Activated gamma-delta T cell treated with anti-CD3 and anti-CD28 coated beads, Interleukin-2, amount 50 U/mL, for 16 hours (primary cell): ENCODE results near the gene CDC23.
"Not testable (repeated sequence)": the region's sequence is repeated elsewhere in the genome, so short reads cannot be mapped to it uniquely, and the experiment has no call there.

Experiments
- DNase-seq: peaks from one replicate; pipeline ENCODE4 v3.0.0-alpha.2; 2020; ENCODE audit warnings: low read depth

CDC23 gene

DNA sequence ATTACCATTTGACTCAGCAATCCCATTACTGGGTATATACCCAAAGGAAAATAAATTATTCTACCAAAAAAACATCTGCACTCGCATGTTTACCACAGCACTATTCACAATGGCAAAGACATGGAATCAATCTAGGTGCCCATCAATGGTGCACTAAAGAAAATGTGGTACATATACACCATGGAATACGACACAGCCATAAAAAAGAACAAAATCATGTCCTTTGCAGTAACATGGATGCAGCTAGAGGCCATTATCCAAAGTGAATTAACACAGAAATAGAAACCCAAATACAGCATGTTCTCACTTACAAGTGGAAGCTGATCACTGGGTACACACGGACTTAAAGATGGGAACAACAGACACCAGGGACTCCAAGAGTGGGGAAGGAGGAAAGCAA lies 2.1 kb downstream of the CDC23 start:
- DNase-seq: no peak

DNA sequence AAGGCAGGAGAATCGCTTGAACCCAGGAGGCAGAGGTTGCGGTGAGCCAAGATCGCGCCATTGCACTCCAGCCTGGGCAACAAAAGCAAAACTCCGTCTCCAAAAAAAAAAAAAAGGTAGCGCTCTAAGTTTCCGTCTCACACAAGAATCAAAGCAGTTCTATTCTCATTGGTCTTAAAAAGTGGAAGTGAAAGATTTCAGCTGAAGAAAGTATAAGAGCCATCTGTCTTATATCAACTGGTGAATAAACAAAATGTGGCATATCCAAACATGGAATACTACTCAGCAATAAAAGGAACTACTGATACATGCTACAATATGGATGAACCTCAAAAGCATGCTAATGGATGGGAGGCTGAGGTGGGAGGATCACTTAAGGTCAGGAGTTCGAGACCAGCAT lies 19.3 kb downstream of the CDC23 start:
- DNase-seq: not testable (repeated sequence)

DNA sequence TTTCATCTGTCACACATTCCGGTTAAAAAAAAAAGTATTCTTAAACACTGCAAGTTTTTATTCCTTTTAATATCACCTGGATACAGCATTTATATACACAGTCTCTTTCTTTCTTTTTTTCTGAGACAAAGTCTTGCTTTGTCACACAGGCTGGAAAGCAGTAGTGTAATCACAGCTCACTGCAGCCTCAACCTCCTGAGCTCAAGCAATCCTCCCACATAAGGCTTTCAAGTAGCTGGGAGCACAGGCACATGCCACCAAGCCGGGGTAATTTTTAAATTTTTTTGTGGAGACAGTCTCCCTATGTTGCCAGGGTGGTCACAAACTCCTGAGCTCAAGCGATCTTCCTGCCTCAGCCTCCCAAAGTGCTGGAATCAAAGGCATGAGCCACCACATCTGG lies 20.3 kb downstream of the CDC23 start:
- no peak for DNase-seq

- no peak for DNase-seq
Measured at GRCh38 chr5:138188626-138189025, 24.5 kb downstream of the CDC23 start.

DNA sequence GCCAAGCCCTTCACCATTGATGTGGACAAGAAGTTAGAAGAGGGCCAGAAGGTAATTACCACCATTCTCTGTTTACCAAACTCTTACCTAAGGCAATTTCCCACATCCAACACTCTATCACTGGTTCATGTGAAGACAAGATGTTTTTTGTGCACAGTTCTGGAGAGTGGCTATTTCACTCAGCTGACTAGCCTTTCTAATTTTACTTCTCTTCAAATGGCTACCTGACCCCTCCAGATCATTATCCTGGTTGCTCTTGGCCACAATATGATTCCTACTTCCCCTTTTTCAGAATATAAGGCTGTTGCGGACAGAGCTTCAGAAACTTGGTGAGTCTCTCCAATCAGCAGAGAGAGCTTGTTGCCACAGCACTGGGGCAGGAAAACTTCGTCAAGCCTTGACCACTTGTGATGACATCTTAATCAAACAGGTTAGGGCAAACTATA lies 27.1 kb downstream of the CDC23 start:
- no peak for DNase-seq

- no peak for DNase-seq
Measured at GRCh38 chr5:138182808-138183207, 30.3 kb downstream of the CDC23 start.

GRCh38 chr5:138180841-138181240 lies 32.3 kb downstream of the CDC23 start:
- DNase-seq: no peak

DNA sequence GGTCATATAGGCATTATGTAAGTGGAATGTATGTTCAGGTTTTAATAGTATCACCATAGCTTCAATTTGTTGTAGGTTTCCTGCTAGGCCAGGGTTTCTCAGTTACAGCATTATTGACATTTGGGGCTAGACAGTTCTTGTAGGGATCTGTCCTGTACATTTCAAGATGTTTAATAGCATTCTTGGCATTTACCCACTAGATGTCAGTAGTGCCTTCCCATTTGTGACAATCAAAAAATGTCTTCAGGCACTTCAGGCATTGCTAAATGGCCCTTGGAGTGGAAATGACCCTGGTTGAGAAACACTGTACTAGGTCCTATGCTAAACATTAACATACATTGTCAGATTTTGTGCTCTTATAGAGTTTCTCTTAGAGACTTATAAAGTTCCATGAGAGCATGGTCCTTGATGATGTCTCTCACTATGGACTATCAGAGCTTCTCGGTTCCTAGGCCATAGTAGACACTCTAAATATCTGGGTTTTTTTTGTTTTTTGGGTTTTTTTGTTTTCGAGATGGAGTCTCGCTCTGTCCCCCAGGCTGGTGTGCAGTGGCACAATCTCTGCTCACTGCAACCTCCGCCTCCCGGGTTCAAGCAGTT lies 32.8 kb downstream of the CDC23 start:
- no peak for DNase-seq

DNA sequence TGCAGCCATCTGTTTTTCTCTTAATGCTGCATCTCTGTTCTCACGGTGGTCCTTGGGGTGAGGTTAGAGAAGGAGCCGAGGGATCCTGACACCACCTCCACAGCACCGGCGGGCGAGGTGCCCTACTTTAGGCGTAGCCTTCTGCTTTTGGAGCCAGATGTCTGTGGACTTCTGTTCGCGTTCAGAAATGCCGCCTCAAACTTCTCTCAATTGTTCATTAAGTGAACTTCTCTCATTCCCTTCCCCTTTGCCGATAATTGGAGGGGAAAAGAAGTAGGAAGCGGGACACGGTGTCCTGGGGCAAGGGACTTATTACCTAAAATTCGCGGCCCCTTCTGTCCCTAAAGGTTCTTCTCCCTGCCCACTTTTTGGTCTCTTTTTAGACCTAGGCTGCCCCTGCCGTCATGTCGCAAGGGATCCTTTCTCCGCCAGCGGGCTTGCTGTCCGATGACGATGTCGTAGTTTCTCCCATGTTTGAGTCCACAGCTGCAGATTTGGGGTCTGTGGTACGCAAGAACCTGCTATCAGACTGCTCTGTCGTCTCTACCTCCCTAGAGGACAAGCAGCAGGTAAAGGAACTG lies 33.8 kb downstream of the CDC23 start:
- no peak for DNase-seq

- DNase-seq: peak; percentile 83
Measured at GRCh38 chr5:138178516-138179276, 34.4 kb downstream of the CDC23 start, which contains the start of the genes BRD8 and KIF20A. TSS of gene BRD8 (minus strand) at chr5:138178630. CDS start at chr5:138178614, 16 bp downstream. TSS of gene KIF20A (plus strand) at chr5:138179112. CDS start at chr5:138179681, 569 bp downstream.

DNA sequence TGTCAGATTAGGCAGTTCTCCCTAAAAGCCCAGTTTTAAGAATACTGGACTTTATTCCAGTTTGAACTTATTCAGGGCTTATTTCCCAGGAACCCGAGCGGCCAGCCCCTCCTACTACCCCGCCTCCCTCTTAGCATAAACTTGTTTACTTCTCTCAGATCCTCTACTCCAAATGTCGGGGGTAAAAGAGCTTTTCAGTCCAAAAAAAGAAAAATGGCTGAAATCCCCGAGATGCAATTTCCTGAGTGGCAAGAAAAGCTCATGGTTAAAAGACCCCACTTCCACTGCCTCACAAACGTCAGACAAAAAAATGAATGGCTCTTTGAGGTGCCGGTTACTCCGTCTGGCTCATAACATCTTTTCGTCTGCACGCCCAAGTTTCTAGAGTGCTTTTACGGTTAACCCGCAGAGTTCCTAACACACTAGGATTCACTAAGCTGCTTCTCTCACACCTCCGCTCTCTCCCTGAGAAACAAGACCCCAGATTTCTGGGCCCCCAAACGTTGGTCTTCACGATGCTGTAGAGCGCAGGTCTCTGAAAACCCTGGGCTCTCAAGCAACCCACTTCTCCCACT lies 35.1 kb downstream of the CDC23 start:
- no peak for DNase-seq

DNA sequence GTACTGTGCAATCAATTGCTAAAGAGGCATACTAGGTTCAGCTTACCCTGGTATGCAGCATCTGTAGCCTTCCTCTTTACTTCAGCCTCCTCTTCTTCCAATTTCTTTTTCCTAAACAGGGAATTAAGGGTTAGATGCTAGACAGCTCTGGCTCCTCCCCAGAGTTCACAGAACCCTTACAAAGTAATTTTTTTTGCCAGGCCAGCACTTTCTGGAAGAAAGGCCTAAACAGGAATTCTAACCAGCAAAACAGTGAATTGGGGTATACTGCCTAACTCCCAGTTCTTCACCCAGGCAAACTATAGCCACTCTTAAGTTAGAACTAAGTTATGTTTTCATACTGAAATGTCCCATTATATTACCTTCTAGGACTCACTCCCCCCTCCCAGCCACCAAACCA lies 42.8 kb downstream of the CDC23 start:
- no peak for DNase-seq

DNA sequence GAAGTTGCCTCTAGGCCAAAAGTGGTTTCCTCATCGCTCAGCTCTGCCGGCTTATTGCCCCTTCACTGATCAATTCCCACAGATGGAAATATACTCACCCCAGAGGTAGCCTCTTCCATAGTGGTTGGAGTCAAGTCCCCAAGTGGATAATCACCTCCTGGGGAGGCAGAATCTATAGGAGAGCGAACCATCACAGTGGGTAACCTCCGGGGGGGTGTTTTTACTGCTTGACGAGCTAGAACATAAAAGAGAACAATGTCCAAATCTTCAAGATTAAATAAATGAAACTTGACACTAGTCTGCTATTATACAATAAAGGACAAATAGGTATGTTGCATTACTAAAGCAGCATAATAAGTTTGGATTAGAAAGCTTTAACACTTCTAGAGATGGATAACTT lies 44.0 kb downstream of the CDC23 start:
- no peak for DNase-seq

DNA sequence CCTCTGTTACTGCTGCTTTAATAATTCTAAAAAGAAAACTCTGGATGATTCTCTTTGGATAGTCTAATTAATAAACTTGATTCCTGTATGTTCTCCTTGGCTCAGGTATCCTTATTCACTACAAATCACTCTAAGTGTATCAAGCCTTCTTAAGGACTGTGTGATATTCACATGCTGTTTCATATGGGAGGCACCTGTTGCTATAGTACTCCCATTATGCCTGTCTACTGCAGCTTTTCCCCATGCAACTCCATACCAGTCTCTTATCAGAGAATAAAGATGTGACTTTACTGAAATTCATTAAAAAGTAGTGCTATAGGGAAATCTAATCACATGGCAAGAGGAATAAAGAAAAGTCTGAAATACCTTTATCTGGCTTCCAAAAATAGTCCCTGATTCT lies 49.4 kb downstream of the CDC23 start:
- DNase-seq: no peak

GRCh38 chr5:138160706-138161105 lies 52.4 kb downstream of the CDC23 start:
- no peak for DNase-seq

DNA sequence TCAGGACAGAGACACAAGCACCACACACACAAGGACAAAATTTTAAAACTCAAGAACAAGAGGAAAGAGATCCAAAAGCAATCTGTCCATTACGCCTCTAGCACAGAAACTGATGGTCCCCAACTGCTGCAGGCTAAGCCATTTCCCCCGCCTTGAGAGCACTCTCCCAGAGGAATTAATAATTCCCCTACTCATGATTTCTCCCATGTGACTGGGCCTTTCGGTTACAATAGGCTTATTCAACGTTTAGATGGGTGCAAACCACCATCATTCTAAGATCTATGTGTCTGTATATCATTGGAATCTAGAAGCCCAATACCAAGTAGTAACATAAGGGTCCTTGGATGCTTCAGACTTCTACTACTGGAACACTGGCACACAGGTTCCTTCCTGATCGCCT lies 53.5 kb downstream of the CDC23 start:
- no peak for DNase-seq

GRCh38 chr5:138157626-138158025 lies 55.5 kb downstream of the CDC23 start:
- no peak for DNase-seq

DNA sequence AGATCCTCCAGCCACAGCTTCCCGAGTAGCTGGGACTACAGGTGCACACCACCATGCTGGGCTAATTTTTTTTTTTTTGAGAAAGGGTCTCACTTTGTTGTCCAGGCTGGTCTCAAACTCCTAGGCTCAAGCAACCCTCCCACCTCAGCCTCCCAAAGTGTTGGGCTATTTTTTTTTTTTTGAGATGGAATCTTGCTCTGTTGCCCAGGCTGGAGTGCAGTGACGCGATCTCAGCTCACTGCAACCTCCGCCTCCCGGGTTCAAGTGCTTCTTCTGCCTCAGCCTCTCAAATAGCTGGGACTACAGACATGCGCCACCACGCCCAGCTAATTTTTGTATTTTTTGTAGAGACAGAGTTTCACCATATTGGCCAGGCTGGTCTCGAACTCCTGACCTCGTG lies 57.1 kb downstream of the CDC23 start:
- DNase-seq: not testable (repeated sequence)

GRCh38 chr5:138149530-138149929 lies 63.6 kb downstream of the CDC23 start:
- DNase-seq: no peak

DNA sequence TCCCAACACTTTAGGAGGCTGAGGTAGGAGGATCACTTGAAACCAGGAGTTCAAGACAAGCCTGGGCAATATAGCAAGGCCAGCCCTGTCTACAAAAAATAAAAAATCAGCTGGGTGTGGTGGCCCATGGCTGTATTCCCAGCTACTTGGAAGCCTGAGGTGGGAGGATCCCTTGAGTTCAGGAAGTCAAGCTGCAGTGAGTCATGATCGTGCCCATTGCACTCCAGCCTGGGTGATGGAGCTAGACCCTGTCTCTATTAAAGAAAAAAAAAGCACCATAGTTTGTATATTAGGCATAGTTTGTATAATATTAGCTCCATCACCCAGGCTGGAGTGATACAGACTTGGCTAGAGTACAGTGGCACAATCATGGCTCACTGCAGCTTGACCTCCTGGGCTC lies 64.3 kb downstream of the CDC23 start:
- no peak for DNase-seq

DNA sequence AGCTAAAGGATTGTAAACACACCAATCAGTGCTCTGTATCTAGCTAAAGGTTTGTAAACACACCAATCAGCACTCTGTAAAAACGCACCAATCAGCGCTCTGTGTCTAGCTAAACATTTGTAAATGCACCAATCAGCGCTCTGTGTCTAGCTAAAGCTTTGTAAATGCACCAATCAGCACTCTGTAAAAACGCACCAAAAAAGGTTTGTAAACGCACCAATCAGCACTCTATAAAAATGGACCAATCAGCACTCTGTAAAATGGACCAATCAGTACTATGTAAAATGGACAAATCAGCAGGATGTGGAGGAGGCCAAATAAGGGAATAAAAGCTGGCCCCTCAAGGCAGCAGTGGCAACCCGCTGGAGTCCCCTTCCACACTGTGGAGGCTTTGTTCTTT lies 69.5 kb downstream of the CDC23 start:
- not testable (repeated sequence) for DNase-seq

DNA sequence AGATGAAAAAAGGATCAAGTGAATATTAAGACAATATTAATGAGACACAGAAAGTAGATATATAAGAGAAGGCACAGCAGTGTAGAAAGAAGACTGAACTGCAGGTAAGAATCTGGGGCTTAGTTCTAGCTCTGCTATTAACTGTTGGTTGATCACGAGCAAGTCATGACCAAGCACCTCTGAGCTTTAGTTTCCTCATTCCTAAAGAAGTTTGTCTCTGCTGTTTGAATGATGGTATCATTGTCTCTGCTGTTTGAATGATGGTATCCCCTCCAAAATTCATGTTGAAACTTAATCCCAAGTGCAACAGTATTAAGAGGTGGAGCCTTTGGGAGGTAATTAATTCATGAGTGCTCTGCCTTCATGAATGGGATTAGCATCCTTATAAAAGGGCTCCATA lies 71.4 kb downstream of the CDC23 start:
- no peak for DNase-seq

DNA sequence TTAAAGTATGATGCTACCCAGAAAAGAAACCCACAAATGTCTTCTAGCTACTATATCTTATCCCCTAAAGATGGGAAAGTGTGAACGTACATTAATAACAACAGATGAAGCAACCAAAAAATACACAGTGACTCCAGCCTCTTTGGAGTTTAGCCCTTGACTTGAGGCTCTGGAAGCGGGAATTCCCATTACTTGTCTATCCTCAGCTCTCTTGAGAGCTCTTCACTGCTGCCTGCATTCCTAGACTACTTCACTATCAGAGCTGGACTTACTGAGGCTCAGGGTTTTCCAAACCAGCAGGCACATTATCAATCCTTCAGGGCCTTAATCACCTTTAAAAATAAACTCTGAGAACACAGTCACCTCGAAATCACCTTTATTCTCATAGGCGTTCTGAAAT lies 72.9 kb downstream of the CDC23 start:
- DNase-seq: no peak
